HG03280 (cell line): Measurements from ENCODE around the gene COG8.
"Not testable (repeated sequence)": the region's sequence is repeated elsewhere in the genome, so short reads cannot be mapped to it uniquely, and the experiment has no call there.

ENCODE experiments used
- ATAC-seq: cut with Tn5 transposase; IDR thresholded peaks from one replicate; pipeline ENCODE4 v1.9.1; 2021; ENCODE audit warnings: mild to moderate bottlenecking, moderate library complexity; ENCODE audit not compliant: unreplicated experiment

The COG8 gene

GRCh38 chr16:69339289-69340094 is at the start of gene COG8, which contains the start of gene NIP7:
COG8 (minus strand) TSS chr16:69339564; CDS start chr16:69339552, 12 bp downstream.
NIP7 (plus strand) TSS chr16:69339772; CDS start chr16:69339830, 58 bp downstream.
- peak; percentile 85 for ATAC-seq

GRCh38 chr16:69386596-69386995 is 47.2 kb upstream of the COG8 start:
- no peak for ATAC-seq

- ATAC-seq, result no peak
These were observed 45.6 kb upstream of the COG8 start for GRCh38 chr16:69384974-69385373.

GRCh38 chr16:69382421-69382820 is 43.1 kb upstream of the COG8 start:
- no peak for ATAC-seq

GRCh38 chr16:69381231-69381630 is 41.9 kb upstream of the COG8 start:
- no peak for ATAC-seq

- no peak for ATAC-seq
These were observed 39.4 kb upstream of the COG8 start for GRCh38 chr16:69378760-69379159.

- no peak for ATAC-seq
These were observed 38.7 kb upstream of the COG8 start for GRCh38 chr16:69378036-69378435.

GRCh38 chr16:69376393-69377059 is 37.2 kb upstream of the COG8 start:
- no peak for ATAC-seq

- no peak for ATAC-seq
These were observed 33.7 kb upstream of the COG8 start for GRCh38 chr16:69373019-69373418.

- no peak for ATAC-seq
These were observed 32.2 kb upstream of the COG8 start for GRCh38 chr16:69371564-69371963.

- no peak for ATAC-seq
These were observed 29.5 kb upstream of the COG8 start for GRCh38 chr16:69368866-69369265.

- no peak for ATAC-seq
These were observed 28.6 kb upstream of the COG8 start for GRCh38 chr16:69367980-69368379.

GRCh38 chr16:69366431-69366830 is 27.1 kb upstream of the COG8 start:
- no peak for ATAC-seq

- ATAC-seq, result no peak
These were observed 26.5 kb upstream of the COG8 start for GRCh38 chr16:69365901-69366300.

GRCh38 chr16:69364088-69364487 is 24.7 kb upstream of the COG8 start:
- ATAC-seq, result no peak

- ATAC-seq, result no peak
These were observed 23.9 kb upstream of the COG8 start for GRCh38 chr16:69363281-69363717.

GRCh38 chr16:69360070-69360469 is 20.7 kb upstream of the COG8 start:
- ATAC-seq, result not testable (repeated sequence)

GRCh38 chr16:69351309-69352027 is 12.1 kb upstream of the COG8 start, which contains the start of gene TMED6:
TMED6 (minus strand) TSS chr16:69351786; CDS start chr16:69351753, 33 bp downstream.
- ATAC-seq, result no peak

- ATAC-seq, result no peak
These were observed 11.3 kb upstream of the COG8 start for GRCh38 chr16:69350536-69351133.

GRCh38 chr16:69349536-69349935 is 10.2 kb upstream of the COG8 start:
- ATAC-seq, result no peak

GRCh38 chr16:69348222-69348621 is 8.9 kb upstream of the COG8 start:
- ATAC-seq, result no peak
